Thoracic aorta (tissue), 2 donors: ENCODE data around the gene PTPRN2. TPM values are rescaled to one million over a fixed set of nuclear protein-coding genes. Genes with fewer than 3 reads are reported as not detected.

Source experiments
- ATAC-seq: fragments of 150-250 bp; one replicate; pipeline ENCODE4 v1.8.0; 2017; ENCODE audit warnings: low read depth; ENCODE audit not compliant: insufficient number of reproducible peaks, low FRiP score
- DNase-seq: peaks from one replicate; pipeline ENCODE4 v3.0.0-alpha.2; 2020; ENCODE audit warnings: low spot score
- H3K27ac ChIP-seq, 2 donors: fragments of 200-600 bp; sonication (generic); 1 replicate in 1 of 2; 2 replicates in 1 of 2; pipeline ENCODE4 v1.5.1; 2016; ENCODE audit warnings: mild to moderate bottlenecking in 2 of 2, moderate library complexity in 2 of 2
- H3K27me3 ChIP-seq: fragments of 200-600 bp; sonication (generic); replicated peaks from 2 replicates; pipeline ENCODE4 v1.6.0; 2016; ENCODE audit warnings: mild to moderate bottlenecking; ENCODE audit not compliant: insufficient read depth
- H3K36me3 ChIP-seq: fragments of 200-600 bp; sonication (generic); one replicate; pipeline ENCODE4 v1.5.1; 2016
- H3K4me1 ChIP-seq, 2 donors: fragments of 200-600 bp; sonication (generic); 1 replicate in 1 of 2; 2 replicates in 1 of 2; pipeline versions ENCODE4 v1.5.1 to v1.6.0; 2016; ENCODE audit warnings: low read depth in 2 of 2, mild to moderate bottlenecking in 1 of 2; ENCODE audit not compliant: control insufficient read depth in 1 of 2
- H3K4me3 ChIP-seq: fragments of 200-600 bp; sonication (generic); 2 replicates; pipeline ENCODE4 v1.5.1; 2016; ENCODE audit warnings: mild to moderate bottlenecking
- H3K9me3 ChIP-seq: fragments of 200-600 bp; sonication (generic); 2 replicates; pipeline ENCODE4 v1.5.1; 2016
- total RNA-seq, 2 donors: library from RNA; depleted of rRNA; stranded (reverse); fragments of >200 nt; gene quantifications; one replicate each; pipeline versions ENCODE4 v1.1.0 to v1.2.3, GENCODE V29; 2016
- TF ChIP-seq, protein P1 (sequence below): fragments of 200-600 bp; sonication (generic); IDR thresholded peaks from one replicate; pipeline ENCODE4 v1.5.1; 2019; ENCODE audit warnings: antibody characterized with exemption

The PTPRN2 gene
- total RNA-seq, 2 donors from 2014 or later = 2.2 to 3.1 TPM

DNA sequence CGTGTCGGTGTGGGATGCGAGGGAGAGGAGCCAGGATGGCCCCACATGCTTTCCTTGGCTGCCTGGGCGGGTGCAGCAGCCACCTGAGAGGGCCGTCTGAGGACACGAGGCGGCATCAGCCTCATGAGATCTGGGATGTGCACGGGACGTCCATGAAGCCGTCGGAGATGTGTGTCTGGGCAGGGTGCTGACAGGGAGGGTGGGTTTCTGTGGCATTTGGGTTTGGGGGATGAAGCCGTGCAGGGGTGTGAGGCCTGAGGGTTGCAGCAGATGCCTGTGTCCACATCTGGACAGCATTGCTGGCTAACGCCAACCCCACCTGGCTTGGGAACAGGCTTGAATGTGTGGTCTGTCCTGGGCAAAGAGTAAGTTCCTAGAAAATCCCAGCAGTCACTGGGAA lies 1071.3 kb downstream of the PTPRN2 start:
- Histone ChIP-seq H3K27ac (no peak overlapping the region), H3K36me3 (no peaks in the 10 kb centered on the region), H3K27me3 (no peaks in the 10 kb centered on the region), H3K4me1 (no peaks in the 10 kb centered on the region), H3K9me3 (no peaks in the 10 kb centered on the region), H3K4me3 (no peak overlapping the region)
- TF ChIP-seq, protein P1, sequence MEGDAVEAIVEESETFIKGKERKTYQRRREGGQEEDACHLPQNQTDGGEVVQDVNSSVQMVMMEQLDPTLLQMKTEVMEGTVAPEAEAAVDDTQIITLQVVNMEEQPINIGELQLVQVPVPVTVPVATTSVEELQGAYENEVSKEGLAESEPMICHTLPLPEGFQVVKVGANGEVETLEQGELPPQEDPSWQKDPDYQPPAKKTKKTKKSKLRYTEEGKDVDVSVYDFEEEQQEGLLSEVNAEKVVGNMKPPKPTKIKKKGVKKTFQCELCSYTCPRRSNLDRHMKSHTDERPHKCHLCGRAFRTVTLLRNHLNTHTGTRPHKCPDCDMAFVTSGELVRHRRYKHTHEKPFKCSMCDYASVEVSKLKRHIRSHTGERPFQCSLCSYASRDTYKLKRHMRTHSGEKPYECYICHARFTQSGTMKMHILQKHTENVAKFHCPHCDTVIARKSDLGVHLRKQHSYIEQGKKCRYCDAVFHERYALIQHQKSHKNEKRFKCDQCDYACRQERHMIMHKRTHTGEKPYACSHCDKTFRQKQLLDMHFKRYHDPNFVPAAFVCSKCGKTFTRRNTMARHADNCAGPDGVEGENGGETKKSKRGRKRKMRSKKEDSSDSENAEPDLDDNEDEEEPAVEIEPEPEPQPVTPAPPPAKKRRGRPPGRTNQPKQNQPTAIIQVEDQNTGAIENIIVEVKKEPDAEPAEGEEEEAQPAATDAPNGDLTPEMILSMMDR = no peak
- ATAC-seq = no peak
- no peak for DNase-seq

DNA sequence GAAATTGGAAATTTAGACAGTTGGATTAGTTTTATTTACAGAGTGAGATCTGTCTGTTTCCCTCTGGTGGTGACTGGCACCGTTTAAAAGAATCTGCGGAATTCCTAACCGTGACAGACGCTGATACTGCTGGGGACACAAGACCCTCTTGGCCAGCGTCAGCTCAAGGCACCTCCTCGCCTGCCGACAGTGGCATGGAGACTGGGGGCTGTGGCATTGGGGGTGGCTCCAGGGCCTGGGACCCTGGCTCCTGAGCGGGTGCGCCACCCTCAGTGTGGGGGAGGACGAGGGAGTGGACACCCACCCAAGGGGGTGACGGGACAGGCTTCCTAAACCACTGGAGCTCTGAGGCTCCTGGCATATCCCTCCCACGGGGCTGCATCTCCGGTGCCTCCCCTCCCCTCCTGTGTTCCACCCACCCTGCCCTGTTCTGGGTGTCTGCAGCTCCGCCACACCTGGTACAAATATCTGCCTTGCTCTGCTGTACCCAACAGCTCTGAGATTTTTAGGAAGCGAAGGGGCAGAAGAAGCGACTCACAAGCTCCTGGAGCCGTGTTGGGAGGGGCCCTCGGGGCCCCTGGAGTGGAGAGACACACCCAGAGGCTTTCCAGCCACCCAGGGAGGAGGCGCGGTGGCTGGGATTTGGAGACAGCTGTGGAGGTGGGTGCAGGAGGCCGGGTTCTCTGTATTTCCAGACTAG lies 1072.1 kb downstream of the PTPRN2 start:
- no peaks in the 10 kb centered on the region for H3K4me1 ChIP-seq
- TF ChIP-seq, protein P1 = no peak
- no peak for ATAC-seq
- H3K9me3 ChIP-seq = no peaks in the 10 kb centered on the region
- DNase-seq = no peak
- no peak overlapping the region for H3K4me3 ChIP-seq
- no peak overlapping the region for H3K27ac ChIP-seq
- H3K27me3 ChIP-seq = no peaks in the 10 kb centered on the region
- no peaks in the 10 kb centered on the region for H3K36me3 ChIP-seq

DNA sequence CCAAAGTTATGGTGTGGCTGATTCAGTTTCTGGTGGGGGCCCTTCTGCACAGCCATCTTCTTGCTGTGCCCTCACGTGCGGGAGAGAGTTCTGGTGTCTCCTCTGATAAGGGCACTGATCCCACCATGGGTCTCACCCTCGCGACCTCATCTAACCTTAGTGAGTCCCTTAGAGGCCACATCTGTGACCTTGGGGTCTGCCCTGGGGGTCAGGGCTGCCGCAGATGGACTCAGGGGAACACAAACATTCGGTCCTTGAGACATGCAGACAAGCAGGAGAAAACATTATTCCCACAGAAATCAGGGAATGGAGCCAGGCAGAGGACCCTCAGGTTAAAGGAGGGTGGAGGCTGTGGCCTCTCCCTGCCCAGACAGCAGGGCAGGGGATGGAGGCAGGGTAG lies 1072.9 kb downstream of the PTPRN2 start:
- TF ChIP-seq, protein P1 = no peak
- Histone ChIP-seq H3K27me3 (no peaks in the 10 kb centered on the region), H3K4me1 (no peaks in the 10 kb centered on the region), H3K4me3 (no peak overlapping the region), H3K36me3 (no peaks in the 10 kb centered on the region), H3K27ac (no peak overlapping the region), H3K9me3 (no peaks in the 10 kb centered on the region)
- DNase-seq = no peak
- ATAC-seq = no peak

DNA sequence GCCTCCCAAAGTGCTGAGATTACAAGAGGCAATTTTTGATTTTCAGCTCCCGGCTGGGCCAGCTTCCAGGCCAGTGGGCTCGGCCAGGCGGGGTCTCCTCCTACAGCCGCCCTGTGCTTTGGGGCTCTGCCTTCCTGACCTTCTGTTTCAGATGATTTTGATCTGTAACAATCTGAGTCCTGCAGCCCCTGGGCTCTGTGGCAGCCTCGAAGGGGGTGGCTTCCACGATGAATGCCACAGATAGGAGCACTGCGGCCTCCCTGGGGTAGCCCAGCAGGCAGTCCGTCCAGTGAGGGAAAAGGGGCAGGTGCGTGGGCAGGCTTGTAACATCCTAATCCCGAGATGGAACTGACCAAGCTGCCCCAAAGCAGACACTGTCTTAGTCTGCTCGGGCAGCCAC lies 1073.3 kb downstream of the PTPRN2 start:
- Histone ChIP-seq H3K4me3 (no peak overlapping the region), H3K27me3 (no peaks in the 10 kb centered on the region), H3K4me1 (no peaks in the 10 kb centered on the region), H3K27ac (no peak overlapping the region), H3K9me3 (no peaks in the 10 kb centered on the region), H3K36me3 (no peaks in the 10 kb centered on the region)
- TF ChIP-seq, protein P1 = no peak
- no peak for DNase-seq
- ATAC-seq = no peak

DNA sequence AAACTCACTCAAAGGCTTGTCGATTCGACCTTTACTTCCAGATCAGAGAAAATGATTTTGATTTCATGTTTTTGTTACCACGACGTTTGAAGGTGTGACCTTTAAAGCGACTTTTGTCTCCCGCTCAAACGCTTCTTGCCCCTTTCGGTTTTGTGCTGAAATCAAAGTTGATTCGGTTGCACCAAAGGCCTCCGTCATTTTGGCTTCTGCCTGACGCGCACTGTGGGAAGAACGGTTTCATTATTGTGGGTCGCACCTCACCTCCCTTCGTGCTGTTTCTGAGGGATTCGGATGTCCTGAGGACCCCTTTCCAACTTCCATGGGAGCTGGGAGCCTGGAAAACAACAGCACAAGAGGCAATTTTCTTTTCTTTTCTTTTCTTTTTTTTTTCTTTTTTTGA lies 1073.9 kb downstream of the PTPRN2 start:
- DNase-seq (no peak), ATAC-seq (no peak)
- H3K9me3 ChIP-seq = no peaks in the 10 kb centered on the region
- TF ChIP-seq, protein P1 = no peak
- no peaks in the 10 kb centered on the region for H3K4me1 ChIP-seq
- H3K4me3 ChIP-seq = no peak overlapping the region
- H3K27me3 ChIP-seq = no peaks in the 10 kb centered on the region
- no peaks in the 10 kb centered on the region for H3K36me3 ChIP-seq
- H3K27ac ChIP-seq = no peak overlapping the region
